Natural killer cell (primary cell): ENCODE results near the gene UNC119. TPM values are rescaled to one million over a fixed set of nuclear protein-coding genes. Genes with fewer than 3 reads are reported as not detected.

Experiments used
- ATAC-seq, 3 donors: fragments of 150-1000 bp in 2 of 3; fragments of 200-7000 bp in 1 of 3; cut with Tn5 transposase; 1 replicate in 1 of 3; 2 replicates in 2 of 3; pipeline ENCODE4 v1.10.0; 2021; ENCODE audit warnings: mild to moderate bottlenecking in 2 of 3, moderate library complexity in 2 of 3
- DNase-seq, 2 donors: peaks; one replicate each; pipeline versions ENCODE4 v3.0.0 to v3.0.0-alpha.2; 2013 to 2021; ENCODE audit warnings: mixed read lengths in 1 of 2
- H3K27ac ChIP-seq: one replicate; pipeline ENCODE4 v1.5.1; 2013; ENCODE audit warnings: mild to moderate bottlenecking, low read length
- H3K27me3 ChIP-seq: one replicate; pipeline ENCODE4 v1.6.1; 2013; ENCODE audit warnings: low read length; ENCODE audit not compliant: control insufficient read depth, insufficient read depth
- H3K36me3 ChIP-seq: one replicate; pipeline ENCODE4 v1.6.1; 2013; ENCODE audit warnings: low read length; ENCODE audit not compliant: control insufficient read depth, insufficient read depth
- H3K4me1 ChIP-seq: one replicate; pipeline ENCODE4 v1.6.1; 2013; ENCODE audit warnings: low read length; ENCODE audit not compliant: control insufficient read depth, insufficient read depth
- H3K4me3 ChIP-seq: one replicate; pipeline ENCODE4 v1.5.1; 2013; ENCODE audit warnings: low read length
- H3K9me3 ChIP-seq: one replicate; pipeline ENCODE4 v1.6.1; 2013; ENCODE audit warnings: low read length; ENCODE audit not compliant: control insufficient read depth, insufficient read depth
- H3K27ac Mint-ChIP-seq, 2 donors: one replicate each; pipeline ENCODE4 v1.8.0; 2022; ENCODE audit warnings: mild to moderate bottlenecking in 2 of 2, mixed read lengths in 2 of 2, moderate library complexity in 1 of 2
- H3K27me3 Mint-ChIP-seq, 2 donors: one replicate each; pipeline ENCODE4 v1.8.0; 2022; ENCODE audit warnings: low read depth in 2 of 2, mixed read lengths in 2 of 2
- H3K36me3 Mint-ChIP-seq: one replicate; pipeline ENCODE4 v1.8.0; 2022; ENCODE audit warnings: mixed read lengths
- H3K4me1 Mint-ChIP-seq, 2 donors: one replicate each; pipeline ENCODE4 v1.8.0; 2022; ENCODE audit warnings: mixed read lengths in 2 of 2
- H3K4me3 Mint-ChIP-seq: one replicate; pipeline ENCODE4 v1.8.0; 2022; ENCODE audit warnings: mild to moderate bottlenecking, moderate library complexity, mixed read lengths
- H3K9me3 Mint-ChIP-seq, 2 donors: one replicate each; pipeline ENCODE4 v1.8.0; 2022; ENCODE audit warnings: mixed read lengths in 2 of 2
- WGBS: methylation state at CpG from one replicate; pipeline ENCODE4 v1.1.7; 2013; ENCODE audit warnings: missing lambda C conversion rate; ENCODE audit not compliant: insufficient coverage; 5-methylcytosine and 5-hydroxymethylcytosine counted together
- intact Hi-C: fragments of 100-400 bp; cut with micrococcal nuclease; formaldehyde crosslinking; loops from one replicate; pipeline ENCODE4 v1.14.2; 2022
- total RNA-seq, 4 donors: library from RNA; stranded (reverse); fragments of 120-200 nt in 1 of 4; gene quantifications; one replicate each; pipeline versions ENCODE4 v1.2.3 to v1.2.4, GENCODE V29; 2013 to 2022
- TF ChIP-seq, protein P1 (sequence below): fragments of 200-600 bp; IDR thresholded peaks from one replicate; pipeline ENCODE4 v1.8.0; 2022; ENCODE audit warnings: antibody characterized with exemption

UNC119 gene
- total RNA-seq, 3 donors from 2014 or later (not counting 1 experiment from before 2014, with no cell fraction given) = 79.1 to 106 (median 79.3) TPM

GRCh38 chr17:28534740-28535375 is 17.6 kb downstream of the UNC119 start:
- 84% methylated on average over 10 of the region's 11 CpGs for WGBS
- Mint-ChIP-seq H3K27ac (no peak overlapping the region), H3K4me1 (no peaks in the 10 kb centered on the region)

GRCh38 chr17:28533091-28533807 is 19.2 kb downstream of the UNC119 start:
- H3K36me3 Mint-ChIP-seq = no peaks in the 10 kb centered on the region
- no peak for DNase-seq
- Histone ChIP-seq H3K36me3 (no peaks in the 10 kb centered on the region), H3K27ac (no peak overlapping the region), H3K27me3 (no peaks in the 10 kb centered on the region), H3K9me3 (no peaks in the 10 kb centered on the region), H3K4me3 (no peak overlapping the region), H3K4me1 (no peaks in the 10 kb centered on the region)
- WGBS = 86% methylated on average over 16 of the region's 16 CpGs
- no peaks in the 10 kb centered on the region for H3K9me3 Mint-ChIP-seq
- H3K4me3 Mint-ChIP-seq = no peak overlapping the region
- peaks cover 0 to 2% of the 10 kb centered on the region in 2 donors for H3K27me3 Mint-ChIP-seq
- H3K27ac Mint-ChIP-seq = no peak overlapping the region
- intact Hi-C loops = no loop called here
- no peak for ATAC-seq
- TF ChIP-seq, protein P1, sequence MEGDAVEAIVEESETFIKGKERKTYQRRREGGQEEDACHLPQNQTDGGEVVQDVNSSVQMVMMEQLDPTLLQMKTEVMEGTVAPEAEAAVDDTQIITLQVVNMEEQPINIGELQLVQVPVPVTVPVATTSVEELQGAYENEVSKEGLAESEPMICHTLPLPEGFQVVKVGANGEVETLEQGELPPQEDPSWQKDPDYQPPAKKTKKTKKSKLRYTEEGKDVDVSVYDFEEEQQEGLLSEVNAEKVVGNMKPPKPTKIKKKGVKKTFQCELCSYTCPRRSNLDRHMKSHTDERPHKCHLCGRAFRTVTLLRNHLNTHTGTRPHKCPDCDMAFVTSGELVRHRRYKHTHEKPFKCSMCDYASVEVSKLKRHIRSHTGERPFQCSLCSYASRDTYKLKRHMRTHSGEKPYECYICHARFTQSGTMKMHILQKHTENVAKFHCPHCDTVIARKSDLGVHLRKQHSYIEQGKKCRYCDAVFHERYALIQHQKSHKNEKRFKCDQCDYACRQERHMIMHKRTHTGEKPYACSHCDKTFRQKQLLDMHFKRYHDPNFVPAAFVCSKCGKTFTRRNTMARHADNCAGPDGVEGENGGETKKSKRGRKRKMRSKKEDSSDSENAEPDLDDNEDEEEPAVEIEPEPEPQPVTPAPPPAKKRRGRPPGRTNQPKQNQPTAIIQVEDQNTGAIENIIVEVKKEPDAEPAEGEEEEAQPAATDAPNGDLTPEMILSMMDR = no peak
- no peaks in the 10 kb centered on the region for H3K4me1 Mint-ChIP-seq

More at GRCh38 chr17:28534740-28535375, 17.6 kb downstream of the UNC119 start:
- Histone ChIP-seq H3K27me3 (no peaks in the 10 kb centered on the region), H3K36me3 (no peaks in the 10 kb centered on the region), H3K9me3 (no peaks in the 10 kb centered on the region), H3K4me1 (no peaks in the 10 kb centered on the region), H3K27ac (no peak overlapping the region), H3K4me3 (no peak overlapping the region)
- DNase-seq (no peak), ATAC-seq (no peak)
- intact Hi-C loops = no loop called here
- Mint-ChIP-seq H3K27me3 (peaks cover 0 to 2% of the 10 kb centered on the region in 2 donors), H3K36me3 (no peaks in the 10 kb centered on the region), H3K4me3 (no peak overlapping the region), H3K9me3 (no peaks in the 10 kb centered on the region)
- TF ChIP-seq, protein P1 = no peak

DNA sequence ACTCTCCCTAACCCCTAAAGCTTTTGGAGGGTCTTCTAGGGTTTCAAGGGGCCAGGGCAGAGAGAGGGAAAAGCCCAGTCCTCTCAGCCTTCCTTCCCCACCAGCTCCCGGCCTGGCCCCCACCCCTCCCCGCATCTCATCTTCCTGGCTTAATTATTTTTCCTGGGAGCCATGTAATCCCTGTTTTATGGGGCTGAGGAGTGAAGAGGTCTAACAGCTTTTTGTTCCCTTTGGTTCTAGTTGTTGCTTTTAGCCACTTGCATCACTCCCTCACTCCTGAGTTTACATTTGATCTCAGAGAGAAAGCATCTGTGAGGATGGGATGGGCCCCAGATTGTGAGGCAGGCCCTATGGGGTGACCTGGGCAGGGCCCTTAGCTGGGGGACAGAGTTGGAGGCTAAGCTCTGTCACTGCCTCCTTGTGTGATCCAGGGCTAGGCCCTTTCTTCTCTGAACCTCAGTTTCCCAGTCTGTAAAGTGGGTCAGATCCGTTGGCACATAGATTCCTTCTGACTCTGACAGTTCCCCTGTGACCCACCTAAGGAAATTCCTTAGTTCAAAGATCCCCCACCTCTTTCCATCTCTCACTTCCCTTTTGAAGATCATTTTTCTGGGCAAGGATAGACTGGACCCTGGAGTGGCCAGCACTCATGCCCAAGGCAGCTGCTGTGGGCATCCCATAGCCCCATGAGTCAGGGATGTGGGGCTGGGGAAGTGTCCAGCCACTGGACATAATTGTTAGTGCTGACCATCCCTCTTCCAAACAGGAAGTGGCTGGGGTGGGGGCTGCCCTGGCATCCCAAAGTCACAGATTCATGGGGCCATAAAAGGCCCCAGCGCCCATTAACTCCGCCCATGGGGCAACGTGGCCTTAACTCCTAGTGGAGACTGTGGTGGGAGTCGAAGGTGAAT is 20.1 kb downstream of the UNC119 start:
- Mint-ChIP-seq H3K27ac (no peak overlapping the region), H3K9me3 (no peaks in the 10 kb centered on the region), H3K27me3 (peaks cover 0 to 2% of the 10 kb centered on the region in 2 donors), H3K4me1 (no peaks in the 10 kb centered on the region), H3K36me3 (no peaks in the 10 kb centered on the region), H3K4me3 (no peak overlapping the region)
- ATAC-seq (no peak), DNase-seq (no peak)
- H3K9me3 ChIP-seq = no peaks in the 10 kb centered on the region
- H3K36me3 ChIP-seq = no peaks in the 10 kb centered on the region
- TF ChIP-seq, protein P1 = no peak
- no peaks in the 10 kb centered on the region for H3K4me1 ChIP-seq
- H3K27me3 ChIP-seq = no peaks in the 10 kb centered on the region
- no peak overlapping the region for H3K27ac ChIP-seq
- 89% methylated on average over 6 of the region's 7 CpGs for WGBS
- H3K4me3 ChIP-seq = no peak overlapping the region
- intact Hi-C loops = no loop called here
